22Rv1 (cell line): ENCODE measurements around the gene HNRNPDL.

Experiments used
- CTCF ChIP-seq: fragments of 450-650 bp; IDR thresholded peaks from 2 replicates; pipeline ENCODE4 v1.5.1; 2017; ENCODE audit warnings: mild to moderate bottlenecking
- ZFX ChIP-seq: fragments of 450-650 bp; IDR thresholded peaks from 2 replicates; pipeline ENCODE4 v1.6.1; 2017; ENCODE audit warnings: antibody characterized with exemption, borderline replicate concordance

- TF ChIP-seq CTCF (no peak), ZFX (no peak)
Measured at GRCh38 chr4:82425478-82425877, 4.8 kb downstream of the HNRNPDL start.
